Ecto neural progenitor cell (in vitro differentiated cells): ENCODE measurements around the gene DOHH.

Source experiments
- DNase-seq: peaks from one replicate; pipeline ENCODE4 v3.0.0-alpha.2; 2018; ENCODE audit warnings: low spot score

The DOHH gene

DNA sequence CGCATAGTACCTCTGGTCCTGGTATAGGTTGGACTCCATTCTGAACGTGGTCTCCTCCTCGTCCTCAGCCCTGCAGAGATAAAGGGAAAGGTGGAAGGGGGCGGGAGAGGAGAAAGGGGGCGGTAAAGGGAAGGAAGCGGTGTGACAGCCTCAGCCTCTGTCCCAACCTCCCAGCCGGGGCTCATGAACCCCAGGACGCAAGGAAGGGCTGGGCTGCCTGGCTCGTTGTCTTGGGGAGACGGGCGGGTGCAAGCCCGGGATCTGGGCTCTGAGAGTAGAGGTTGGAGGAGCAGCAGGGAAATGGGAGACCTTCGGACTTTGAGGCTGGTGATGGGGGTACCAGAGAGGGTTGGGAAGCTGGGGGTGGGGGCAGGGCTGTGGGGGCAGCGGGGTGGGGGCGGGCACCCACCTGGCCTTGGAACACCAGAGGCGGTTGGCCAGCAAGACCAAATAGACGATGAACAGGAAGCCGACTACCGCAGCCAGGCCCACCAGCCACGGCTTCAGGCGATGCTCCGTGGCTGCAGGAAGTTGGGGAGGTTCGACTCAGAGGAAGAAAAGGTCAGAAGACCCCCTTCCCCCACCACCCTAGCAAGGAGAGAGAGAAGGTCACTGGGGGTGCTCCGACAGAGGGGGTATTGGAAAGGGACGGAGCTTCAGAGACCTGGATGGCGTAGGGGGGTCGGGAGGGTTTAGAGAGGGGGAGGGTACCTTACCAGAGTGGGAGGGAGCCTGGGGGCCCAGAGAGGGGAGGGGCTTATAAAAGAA, 21.9 kb downstream of the DOHH start:
- DNase-seq, result no peak

DNA sequence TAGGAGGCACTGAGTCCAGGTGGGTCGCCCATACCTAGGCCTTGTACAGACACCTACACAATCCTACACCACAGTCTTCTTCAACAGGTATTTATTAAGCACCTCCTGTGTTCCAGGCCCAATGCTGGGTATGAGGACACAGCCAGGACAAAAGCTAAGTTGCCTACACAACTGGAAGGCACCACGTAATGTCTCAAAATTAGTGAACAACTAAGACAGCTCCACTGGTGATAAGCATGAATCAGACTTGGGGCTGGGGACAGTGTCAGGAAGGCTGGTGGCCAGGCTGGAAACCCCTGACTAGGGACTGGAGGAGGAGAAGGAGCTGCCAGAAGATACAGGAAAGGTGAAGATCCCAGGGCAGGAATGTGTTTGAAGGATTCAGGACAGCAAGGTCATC, 22.5 kb downstream of the DOHH start:
- no peak for DNase-seq

- no peak for DNase-seq
These were observed 23.0 kb downstream of the DOHH start for GRCh38 chr19:3477506-3477905.

DNA sequence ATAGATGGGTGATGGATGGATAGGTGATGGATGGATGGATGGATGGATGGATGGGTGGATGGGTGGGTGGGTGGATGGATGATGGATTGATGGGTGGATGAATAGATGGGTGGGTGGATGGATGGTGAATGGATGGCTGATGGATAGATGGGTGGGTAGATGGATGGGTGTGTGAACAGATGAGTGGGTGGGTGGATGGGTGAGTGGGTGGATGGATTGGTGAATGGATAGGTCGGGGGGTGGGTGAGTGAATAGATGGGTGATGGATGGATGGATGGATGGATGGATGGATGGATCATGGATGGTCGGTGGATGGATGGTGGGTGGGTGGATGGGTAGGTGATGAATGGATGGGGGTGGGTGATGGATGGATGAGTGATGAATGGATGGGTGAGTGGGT, 23.6 kb downstream of the DOHH start:
- DNase-seq, result no peak

GRCh38 chr19:3475449-3475848, 25.0 kb downstream of the DOHH start:
- no peak for DNase-seq

GRCh38 chr19:3474614-3475013, 25.9 kb downstream of the DOHH start:
- DNase-seq, result no peak

GRCh38 chr19:3474010-3474409, 26.5 kb downstream of the DOHH start:
- no peak for DNase-seq

DNA sequence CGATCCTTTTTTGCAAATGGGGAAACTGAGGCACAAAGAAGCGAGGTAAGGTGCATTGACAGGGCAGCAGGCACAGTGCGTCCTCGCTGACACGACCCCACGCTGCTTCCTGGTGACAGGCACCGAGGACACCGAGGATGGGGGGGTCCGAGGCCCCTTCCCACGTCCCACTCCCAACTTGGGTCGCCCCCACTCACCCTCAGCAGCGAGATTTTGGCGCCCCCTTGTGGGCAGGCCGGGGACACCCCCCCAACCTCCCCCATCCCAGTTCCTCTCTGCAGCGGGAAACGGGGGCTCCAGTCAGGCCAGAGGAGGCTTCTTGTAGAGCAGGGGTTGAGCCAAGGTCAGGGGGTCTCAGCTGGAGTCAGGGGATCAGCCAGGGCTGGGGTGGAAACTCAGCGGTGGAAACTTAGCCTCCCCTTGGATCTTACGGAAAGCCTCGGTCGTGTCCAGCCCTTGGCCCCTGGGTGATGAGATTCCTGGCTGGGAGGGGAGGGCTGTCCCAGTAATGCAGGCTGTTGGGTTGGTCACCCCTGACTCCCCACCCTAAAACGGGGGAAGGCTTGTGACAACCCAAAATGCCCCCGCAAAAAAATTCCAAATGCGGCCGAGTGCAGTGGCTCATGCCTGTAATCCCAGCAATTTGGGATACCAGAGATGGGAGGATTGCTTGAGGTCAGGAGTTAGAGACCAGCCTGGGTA, 28.4 kb downstream of the DOHH start:
- peak; percentile 66 for DNase-seq

DNA sequence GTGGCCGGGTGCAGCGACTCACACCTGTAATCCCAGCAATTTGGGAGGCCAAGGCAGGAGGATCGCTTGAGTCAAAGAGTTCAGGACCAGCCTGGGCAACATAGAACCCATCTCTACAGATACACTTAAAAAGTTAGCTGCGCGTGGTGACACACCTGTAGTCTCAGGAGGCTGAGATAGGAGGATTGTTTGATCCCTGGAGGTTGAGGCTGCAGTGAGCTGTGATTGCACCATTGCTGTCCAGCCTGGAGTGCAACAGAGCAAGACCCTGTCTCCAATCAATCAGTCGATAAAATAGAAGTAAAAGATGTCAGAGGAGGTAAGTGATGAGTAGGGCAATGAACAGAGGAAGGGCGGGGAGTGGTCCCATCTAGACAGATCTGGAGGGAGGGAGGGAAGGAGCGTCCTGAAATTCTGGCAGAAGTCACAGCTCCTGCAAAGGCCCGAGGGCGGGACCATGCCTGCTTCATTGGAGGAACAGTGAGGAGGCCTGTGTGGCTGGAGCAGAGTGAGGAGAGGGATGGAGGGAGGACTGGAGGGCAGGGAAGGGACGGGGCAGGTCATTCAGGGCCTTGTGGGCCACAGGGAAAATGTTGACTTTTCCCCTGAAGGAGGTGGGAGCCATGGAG, 29.9 kb downstream of the DOHH start:
- no peak for DNase-seq

DNA sequence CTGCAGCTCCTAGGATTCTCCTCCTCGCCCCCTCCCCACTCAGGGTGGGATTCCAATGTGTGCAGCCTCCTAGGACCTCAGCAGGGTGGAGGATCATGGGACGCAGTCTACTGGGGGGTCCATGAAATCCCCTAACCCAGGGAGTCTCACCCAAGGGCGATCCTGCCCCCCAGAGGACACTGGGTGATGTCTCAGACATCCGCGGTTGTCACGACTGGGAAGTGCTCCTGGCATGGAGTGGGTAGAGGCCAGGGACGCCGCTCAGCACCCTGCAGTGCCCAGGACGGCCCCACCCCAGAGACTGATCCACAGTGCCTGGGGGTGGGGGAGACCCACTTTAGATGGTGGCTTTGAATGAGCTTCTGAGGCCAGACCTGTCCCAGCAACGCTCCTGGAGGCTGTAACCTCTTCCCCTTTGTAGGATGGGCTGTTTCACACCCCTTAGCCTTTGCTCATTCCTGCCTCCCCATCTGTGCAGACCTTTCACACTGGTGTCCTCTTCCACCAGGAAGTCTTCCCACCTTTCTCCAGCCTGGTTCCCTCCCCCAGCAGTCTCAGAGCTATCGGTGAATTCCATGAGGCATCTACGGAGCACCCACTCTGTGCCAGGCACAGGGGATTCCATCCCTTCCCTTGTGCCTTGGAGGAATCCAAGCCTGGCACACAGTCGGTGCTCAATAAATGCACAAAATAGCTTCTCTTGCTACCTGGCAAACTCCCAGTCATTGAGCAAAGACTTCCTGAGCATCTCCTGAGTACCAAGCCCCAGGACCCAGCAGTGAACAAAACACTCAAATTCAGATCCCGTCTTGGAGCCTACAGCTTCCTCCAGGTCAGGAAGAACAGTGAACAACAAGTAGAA, 30.6 kb downstream of the DOHH start:
- no peak for DNase-seq

DNA sequence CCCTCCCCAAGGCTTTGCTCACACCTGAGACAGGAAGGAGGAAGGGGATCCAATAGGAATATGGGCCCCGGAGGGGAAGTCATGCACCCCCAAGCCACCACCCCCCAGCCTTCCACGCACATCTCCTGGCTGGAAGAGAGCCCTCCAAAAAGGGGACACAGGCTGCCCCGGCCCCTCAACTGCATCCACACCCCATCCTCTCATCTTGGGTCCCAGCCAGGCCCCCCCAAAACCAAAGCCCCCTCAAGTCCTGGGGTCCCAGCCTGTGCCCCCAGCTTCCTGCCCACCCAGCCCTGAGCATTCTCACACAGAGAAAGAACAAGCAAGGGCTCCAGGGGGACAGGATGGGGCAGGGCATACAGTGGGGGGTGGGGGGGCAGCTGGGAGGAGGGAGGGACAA, 32.3 kb downstream of the DOHH start:
- no peak for DNase-seq

GRCh38 chr19:3467437-3468198, 32.9 kb downstream of the DOHH start:
- no peak for DNase-seq

DNA sequence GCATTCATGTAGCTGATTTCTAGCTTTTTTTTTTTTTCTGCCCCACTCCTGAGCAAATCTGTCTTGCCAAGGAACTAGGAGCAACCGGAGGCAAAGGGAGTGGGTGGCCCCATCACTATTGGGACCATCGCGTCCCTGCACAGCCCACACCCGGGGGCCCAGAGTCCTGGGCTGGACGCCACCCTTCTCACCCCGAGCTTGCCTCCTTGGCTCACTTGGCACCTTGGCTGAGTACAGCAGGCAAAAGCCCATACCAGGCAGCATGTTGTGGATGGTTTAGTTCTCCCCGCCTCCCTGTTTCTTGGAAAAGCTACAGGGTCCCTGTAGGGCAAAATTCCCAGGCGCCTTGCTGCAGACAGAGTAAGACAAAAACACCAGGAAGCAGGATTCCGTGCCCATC, 33.8 kb downstream of the DOHH start:
- DNase-seq, result no peak

- DNase-seq, result no peak
These were observed 34.9 kb downstream of the DOHH start for GRCh38 chr19:3465552-3465951.

DNA sequence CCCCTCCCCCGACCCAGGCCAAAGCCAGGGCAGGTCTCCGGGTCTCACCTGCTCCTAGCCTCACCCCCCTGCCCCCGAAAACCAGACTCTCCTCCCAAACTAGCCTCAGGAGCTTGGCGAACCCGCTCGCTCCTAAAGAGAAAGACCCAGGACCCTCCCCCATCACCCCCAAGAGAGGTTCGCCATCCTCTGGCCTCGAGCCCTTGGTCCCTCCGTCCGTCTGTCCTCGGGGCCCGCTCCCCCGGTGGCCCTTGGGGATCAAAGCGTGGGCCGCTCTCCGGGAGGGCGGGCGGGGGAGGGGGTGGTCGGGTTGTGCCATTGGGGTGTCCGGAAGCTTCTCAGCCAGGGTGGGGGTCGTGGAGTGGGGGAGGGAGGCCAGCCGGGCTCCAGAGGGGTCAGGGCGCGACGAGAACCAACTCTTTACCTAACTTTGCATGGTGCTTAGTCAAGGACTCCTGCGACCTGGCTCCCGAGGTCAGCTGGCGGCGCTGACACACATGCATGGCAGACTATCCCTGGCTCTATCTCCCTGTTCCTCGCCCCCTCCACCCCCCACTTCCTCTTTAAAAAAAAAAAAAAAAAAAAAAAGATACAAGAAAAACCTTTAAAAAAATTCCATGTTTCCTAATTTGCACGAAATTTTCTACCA, 35.8 kb downstream of the DOHH start:
- no peak for DNase-seq

- no peak for DNase-seq
These were observed 36.5 kb downstream of the DOHH start for GRCh38 chr19:3463714-3464586.

DNA sequence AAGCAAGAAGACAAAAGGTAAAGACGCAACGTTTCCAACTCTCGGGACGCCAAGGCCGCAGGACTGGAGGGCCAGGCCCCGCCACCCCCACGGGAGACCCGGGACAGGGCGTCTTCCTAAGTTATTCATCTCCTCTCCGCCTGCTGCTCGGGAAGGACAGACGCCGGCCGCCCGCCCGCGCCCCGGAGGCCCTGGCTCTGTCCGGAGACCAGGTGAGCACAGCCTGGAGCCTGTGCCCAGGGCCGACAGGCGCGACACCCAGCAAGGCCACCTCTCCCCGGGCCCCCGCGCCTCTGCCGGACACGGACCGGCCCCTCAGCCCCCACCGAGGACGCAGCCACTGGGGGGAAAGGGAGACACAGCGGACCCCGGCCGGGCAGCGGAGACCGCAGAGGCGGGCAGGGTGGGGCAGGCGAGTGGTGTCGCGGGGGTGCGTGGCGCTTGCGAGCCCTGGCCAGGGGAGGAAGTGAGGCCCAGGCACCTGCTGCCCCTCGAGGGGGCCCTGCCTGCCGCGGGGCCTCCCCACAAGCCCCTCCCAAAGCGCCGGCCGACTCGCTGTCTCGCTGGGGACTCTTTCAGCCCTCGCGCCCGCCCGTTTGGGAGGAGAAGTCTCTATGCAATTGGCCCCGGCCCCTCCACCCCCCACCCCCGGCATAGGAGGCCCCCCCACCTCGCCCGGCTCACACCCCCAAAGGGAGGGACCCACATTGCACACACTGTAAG, 37.3 kb downstream of the DOHH start:
- no peak for DNase-seq

GRCh38 chr19:3459965-3460582, 40.4 kb downstream of the DOHH start:
- no peak for DNase-seq
